SIG-M5 treated with dmso at 0.1 percent for 504 hours (cell line): ENCODE results near the gene STATH.
"Not testable (repeated sequence)": the region's sequence is repeated elsewhere in the genome, so short reads cannot be mapped to it uniquely, and the experiment has no call there.

ENCODE experiments used
- DNase-seq: peaks from one replicate; lab custom pipeline; 2025; ENCODE audit not compliant: unreplicated experiment; lab: John Stamatoyannopoulos, UW

The STATH gene

GRCh38 chr4:69995526-69996016 is at the start of gene STATH:
STATH (plus strand) TSS chr4:69995966; CDS start chr4:69998438, 2,472 bp downstream.
- DNase-seq = no peak

DNA sequence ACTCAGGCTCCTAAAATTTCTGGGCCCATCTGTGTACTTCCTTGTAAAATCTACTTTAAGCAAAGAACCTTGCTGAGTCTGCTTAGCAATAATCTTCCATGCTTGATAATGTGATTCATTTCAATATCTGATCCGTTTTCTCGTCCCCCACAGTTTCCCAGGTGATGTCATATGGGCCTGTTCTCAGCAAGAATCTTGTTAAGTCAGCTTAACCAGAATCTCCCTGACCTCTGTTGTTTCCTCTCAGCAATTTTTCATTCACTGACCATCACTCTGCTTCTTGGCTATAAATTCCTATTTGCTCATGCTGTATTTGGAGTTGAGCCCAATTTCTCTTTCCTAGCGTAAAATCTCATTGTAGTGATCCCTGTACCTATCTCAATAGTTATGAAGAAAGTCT is 44.2 kb upstream of the STATH start:
- no peak for DNase-seq

DNA sequence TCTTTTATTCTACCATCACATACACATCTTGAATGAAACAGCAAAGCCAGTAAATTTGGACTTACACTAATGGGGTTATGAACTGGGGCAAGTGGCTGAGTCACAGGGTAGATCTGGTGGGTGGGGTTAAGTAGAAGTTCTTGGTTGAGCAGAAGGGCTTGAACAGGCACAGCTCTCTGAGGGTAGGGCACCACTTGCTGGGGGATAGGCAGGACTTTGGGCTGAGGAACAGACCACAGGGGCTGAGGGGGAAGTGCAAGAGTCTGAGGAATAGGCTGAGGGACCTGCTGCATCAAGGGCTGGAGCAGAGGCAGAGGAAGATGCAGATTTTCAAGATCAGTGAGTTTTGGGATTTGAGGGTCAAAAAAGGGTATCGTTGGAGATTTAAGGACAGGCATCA is 38.6 kb upstream of the STATH start:
- DNase-seq = no peak

DNA sequence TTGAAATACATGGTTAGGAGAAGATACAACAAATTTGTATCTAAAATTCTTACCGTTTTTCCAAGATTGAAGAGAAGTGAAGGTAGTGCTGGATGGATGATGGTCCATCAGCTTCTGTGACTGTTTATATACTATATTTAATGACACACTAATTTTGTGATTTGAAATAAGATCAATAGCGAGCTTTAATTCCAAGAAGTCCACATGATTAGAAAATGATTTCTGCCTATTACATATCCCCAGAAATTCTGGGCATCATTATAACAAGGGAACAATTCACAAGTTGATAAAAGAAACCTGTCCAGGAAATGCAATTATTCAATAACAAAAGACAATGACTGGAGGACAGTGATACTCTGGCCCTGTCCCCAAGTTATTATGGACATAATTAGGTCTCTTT is 30.1 kb upstream of the STATH start, which contains the start of gene CSN2:
Gene CSN2 (minus strand): TSS at position 101 of the 400 bp plus-strand sequence. CDS start 4,733 bp downstream, outside the sequence.
- DNase-seq = no peak

DNA sequence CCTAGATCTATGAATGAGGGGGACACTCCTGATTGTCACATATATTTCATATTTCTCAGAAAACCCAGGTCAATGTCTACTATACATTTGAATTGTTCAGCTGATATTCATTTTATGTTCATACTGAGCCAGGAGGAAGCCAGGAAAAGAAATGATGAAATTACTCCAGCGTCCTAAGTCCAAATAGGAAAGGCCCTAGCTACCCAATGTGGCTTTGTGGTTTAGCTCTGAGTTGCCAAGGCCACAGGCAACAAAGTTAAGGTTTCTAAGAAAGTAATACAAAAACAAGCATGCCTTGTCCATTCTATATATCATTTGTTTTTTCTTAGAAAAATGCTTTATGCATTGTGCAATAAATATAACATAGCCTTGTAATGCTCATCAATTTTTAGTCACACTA is 25.7 kb upstream of the STATH start:
- DNase-seq = no peak

GRCh38 chr4:69974631-69975030 is 21.1 kb upstream of the STATH start:
- no peak for DNase-seq

DNA sequence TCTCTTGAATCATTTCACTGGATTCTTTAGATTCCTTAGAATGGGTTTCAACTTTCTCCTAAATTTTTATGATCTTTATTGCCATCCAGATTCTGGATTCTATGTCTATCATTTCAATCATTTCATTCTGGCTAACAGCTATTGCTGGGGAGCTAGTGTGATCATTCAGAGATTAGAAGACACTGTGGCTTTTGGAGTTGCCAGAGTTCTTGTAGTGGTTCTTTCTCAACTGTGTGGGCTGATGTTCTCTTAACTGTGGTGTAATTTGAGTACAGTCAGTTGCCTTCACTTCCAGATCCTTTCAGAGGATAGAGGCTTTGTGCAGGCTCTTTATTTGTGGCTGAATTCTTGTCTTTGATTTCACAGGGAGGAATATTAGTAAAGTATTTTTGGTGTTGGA is 18.2 kb upstream of the STATH start:
- no peak for DNase-seq

- DNase-seq = no peak
These were observed 11.7 kb upstream of the STATH start for GRCh38 chr4:69984030-69984443.

DNA sequence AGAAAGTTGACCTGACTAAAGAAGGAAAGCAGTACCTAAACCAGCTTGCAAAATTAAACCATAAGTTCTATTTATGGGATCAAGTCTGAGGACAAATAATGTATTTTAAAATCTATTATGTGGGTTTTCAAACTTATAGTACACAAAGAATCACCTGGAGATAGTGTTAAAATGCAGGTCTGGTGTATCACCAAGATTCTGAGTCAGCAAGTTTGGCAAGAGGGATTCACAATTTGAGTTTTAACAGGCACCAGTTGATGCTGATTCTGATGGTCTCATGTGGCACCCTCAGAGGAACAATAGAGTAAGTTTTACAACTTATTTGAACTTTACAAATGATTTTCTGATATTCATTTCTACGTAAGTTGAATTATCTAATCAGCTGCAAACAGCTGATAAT is 9.1 kb upstream of the STATH start:
- no peak for DNase-seq

GRCh38 chr4:69991016-69991415 is 4.8 kb upstream of the STATH start:
- no peak for DNase-seq

DNA sequence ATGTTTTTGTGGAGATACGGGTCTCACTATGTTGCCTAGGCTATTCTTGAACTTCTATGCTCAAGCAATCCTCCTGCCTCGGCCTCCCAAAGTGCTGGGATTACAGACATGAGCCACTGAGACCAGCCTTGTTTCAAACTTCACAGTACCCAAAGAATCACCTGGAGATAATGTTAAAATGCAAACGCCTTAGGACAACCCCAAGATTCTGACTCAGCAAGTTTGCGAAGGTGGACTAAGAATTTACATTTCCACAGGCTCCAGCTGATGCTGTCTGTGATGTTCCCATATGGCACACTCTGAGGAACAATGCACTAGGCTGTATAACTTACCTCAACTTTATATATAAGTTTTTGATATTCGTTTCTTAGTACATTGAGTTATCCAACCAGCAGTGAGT is 984 bp upstream of the STATH start:
- DNase-seq = no peak

GRCh38 chr4:69999420-69999819 is 3.7 kb downstream of the STATH start:
- DNase-seq = no peak

- no peak for DNase-seq
These were observed 4.9 kb downstream of the STATH start for GRCh38 chr4:70000711-70001110.

DNA sequence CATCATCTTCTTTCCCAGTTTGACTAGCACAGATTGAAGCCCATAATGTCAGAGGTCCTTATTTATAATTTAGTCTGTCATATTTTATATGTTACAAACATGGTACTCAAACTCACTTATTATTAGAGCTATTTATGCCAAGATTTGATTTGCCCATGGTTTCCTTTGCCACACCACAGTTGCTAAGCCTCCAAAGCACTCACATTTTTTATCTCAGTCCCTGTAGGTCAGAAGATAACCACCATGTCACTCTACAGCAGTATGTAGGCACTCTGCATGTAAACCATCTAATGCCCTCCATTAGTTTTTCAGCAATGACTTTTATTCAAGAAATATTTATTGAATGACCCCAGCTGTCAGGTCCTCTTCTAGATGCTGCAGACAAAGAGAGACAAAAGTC is 6.7 kb downstream of the STATH start:
- DNase-seq = no peak

- no peak for DNase-seq
These were observed 13.0 kb downstream of the STATH start for GRCh38 chr4:70008771-70009170.

- not testable (repeated sequence) for DNase-seq
These were observed 23.2 kb downstream of the STATH start for GRCh38 chr4:70019006-70019405.

GRCh38 chr4:70023218-70023617 is 27.5 kb downstream of the STATH start:
- DNase-seq = no peak

GRCh38 chr4:70027011-70027410 is 31.2 kb downstream of the STATH start:
- no peak for DNase-seq

GRCh38 chr4:70028159-70028558 is 32.4 kb downstream of the STATH start, which contains the start of gene HTN3:
HTN3 (plus strand) TSS chr4:70028459; CDS start chr4:70030741, 2,282 bp downstream.
- DNase-seq = not testable (repeated sequence)

GRCh38 chr4:70037559-70037958 is 41.8 kb downstream of the STATH start:
- DNase-seq = not testable (repeated sequence)

GRCh38 chr4:70039928-70040327 is 44.2 kb downstream of the STATH start:
- not testable (repeated sequence) for DNase-seq

DNA sequence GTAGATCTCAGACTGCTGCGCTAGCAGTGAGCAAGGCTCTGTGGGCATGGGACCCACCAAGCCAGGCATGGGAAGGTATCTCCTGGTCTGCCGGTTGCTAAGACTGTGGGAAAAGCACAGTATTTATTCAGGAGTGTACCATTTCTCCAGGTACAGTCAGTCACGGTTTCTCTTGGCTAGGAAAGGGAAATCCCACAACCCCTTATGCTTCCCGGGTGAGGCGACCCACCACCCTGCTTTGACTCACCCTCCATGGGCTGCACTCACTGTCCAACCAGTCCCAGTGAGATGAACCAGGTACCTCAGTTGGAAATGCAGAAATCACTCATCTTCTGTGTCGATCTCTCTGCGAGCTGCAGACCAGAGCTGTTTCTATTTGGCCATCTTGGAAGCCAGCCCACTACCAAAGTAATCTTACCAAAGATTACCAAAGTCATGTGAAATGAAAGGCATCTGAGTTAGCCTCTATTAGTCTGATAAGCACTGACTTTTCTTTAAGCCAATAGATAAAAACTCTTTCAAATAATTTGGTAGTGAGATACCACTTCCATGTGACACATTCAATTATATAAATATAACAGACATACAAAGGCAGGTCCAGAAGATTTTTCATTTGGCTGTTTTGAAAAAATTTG is 46.0 kb downstream of the STATH start:
- no peak for DNase-seq

DNA sequence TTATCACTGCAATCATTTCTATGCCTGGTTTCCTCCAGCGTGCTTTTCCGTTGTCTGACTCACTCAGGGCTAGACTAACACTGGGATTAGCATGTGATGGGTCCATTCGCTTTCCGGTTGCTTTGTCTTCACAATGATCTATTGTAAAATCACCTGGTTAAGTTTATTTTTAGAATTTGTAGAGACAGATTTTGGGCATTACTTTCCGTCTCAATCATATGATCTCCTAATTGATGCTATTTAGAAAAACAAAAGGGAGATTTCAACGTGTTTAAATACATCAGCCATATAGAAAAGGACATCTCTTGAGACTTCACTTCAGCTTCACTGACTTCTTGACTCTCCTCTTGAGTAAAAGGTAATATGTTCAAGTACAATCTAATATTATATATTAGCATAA is 54.4 kb downstream of the STATH start, which contains the start of gene HTN1:
Gene HTN1 (plus strand): TSS at position 301 of the 400 bp plus-strand sequence. CDS start 2,639 bp downstream, outside the sequence.
- DNase-seq = not testable (repeated sequence)
